ENCODE data around the gene MIP. TPM values are rescaled to one million over a fixed set of nuclear protein-coding genes. Genes with fewer than 3 reads are reported as not detected.
"Not testable (repeated sequence)": the region's sequence is repeated elsewhere in the genome, so short reads cannot be mapped to it uniquely, and the experiment has no call there.

MIP gene
- total and polyA plus RNA-seq, 10 of the 15 experiments (the other 5 are each of a cell fraction or from before 2014, with no cell fraction given) = 0.04 to 0.18 (median 0.11) TPM; not detected in 3

DNA sequence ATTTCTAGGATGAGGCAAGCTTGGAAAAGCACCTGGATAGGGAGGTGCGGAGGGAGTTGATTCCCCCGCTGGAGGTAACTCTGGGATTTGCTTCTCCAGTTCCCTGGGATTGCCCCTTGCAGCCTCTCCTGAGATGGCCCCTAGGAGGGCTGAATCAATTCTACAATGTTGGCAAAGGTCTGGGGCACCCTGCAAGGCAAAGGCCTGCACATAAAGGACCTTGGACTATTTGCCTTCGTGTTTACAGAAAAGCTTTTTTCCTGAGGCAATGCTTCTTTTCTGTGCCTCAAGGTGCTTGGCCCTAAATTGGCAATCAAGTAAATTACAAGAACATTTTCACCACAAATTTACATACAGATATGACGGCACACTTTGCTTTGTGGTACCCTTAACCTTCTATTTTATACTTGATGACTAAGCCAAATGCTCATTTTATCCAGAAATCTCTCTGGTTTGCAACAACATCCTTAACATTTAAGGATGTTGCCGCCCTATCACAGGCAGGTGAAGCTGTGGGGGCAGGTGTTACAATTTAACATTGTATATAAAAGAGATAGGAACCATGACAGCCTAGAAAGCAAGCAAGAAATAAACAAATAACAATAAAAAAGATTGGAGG, 45.5 kb downstream of the MIP start (continued):
- TF ChIP-seq ZNF687 (IDR thresholded peaks at IDR 0.05) (no peak), HDGF (IDR thresholded peaks at IDR 0.05) (no peak)

DNA sequence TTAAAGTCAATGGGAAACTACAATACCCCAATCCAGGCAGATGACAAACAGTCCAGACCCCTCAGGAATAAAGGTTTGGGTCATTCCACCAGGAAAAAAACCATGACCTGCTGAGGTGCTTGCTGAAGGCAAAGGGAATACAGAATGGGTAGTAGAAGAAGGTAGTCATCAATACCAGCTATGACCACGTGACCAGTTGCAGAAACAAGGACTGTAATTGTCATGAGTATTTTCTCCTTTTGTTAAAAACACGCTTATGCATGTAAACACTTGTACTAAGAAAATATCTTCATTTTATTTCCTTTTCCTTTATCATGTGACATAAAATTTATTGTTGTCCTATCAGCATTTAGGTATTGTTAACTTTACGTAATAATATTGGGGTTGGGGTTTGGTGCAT, 50.2 kb downstream of the MIP start:
- BruUV-seq (replicated peaks); H2AFZ ChIP-seq (ENCODE audit: control insufficient read depth, low read depth, low read length); FAIRE-seq; SMC1A ChIA-PET (ENCODE audit: uncharacterized antibody, unreplicated experiment); in situ Hi-C loops (cut with MboI); H3K27ac ChIP-seq (ENCODE audit: control insufficient read depth, insufficient read depth); H3K9ac ChIP-seq (ENCODE audit: control insufficient read depth, insufficient read depth, low read length); H3K36me3 ChIP-seq (ENCODE audit: control insufficient read depth in 2 of 2, insufficient read depth in 2 of 2, low read length in 1 of 2); DNase-seq (ENCODE audit: low read depth, low spot score); POLR2A ChIA-PET; H3K27me3 ChIP-seq (replicated peaks in 1 of 2; ENCODE audit: control insufficient read depth in 2 of 2, insufficient read depth in 2 of 2, low read length in 1 of 2); H4K20me1 ChIP-seq (ENCODE audit: control insufficient read depth, insufficient read depth); intact Hi-C loops (cut with micrococcal nuclease; ENCODE audit: unreplicated experiment); H3K4me1 ChIP-seq (ENCODE audit: control insufficient read depth, insufficient read depth, low read length); H3K4me2 ChIP-seq (ENCODE audit: control insufficient read depth, insufficient read depth); H3K4me3 ChIP-seq; H3K9me3 ChIP-seq (replicated peaks; ENCODE audit: control insufficient read depth, insufficient read depth, low read length); CTCF ChIA-PET; RAD21 ChIA-PET (ENCODE audit: unreplicated experiment); H3K79me2 ChIP-seq (ENCODE audit: control insufficient read depth, insufficient read depth, low read length); ATAC-seq: not testable (repeated sequence)
- WGBS (ENCODE audit: insufficient coverage, insufficient replicate concordance, low lambda C conversion rate, missing lambda C conversion rate) = 63% methylated on average over 3 of the region's 3 CpGs

DNA sequence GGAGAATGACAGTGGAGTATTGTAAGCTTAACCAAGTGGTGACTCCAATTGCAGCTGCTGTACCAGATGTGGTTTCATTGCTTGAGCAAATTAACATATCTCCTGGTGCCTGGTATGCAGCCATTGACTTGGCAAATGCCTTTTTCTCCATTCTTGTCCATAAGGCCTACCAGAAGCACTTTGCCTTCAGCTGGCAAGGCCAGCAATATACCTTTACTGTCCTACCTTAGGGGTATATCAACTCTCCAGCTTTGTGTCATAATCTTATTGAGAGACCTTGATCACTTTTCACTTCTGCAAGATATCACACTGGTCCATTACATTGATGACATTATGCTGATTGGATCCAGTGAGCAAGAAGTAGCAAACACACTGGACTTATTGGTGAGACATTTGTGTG, 52.8 kb downstream of the MIP start:
- H3K79me2 ChIP-seq (ENCODE audit: control insufficient read depth, insufficient read depth, low read length); H3K27me3 ChIP-seq (replicated peaks in 1 of 2; ENCODE audit: control insufficient read depth in 2 of 2, insufficient read depth in 2 of 2, low read length in 1 of 2); in situ Hi-C loops (cut with MboI); H3K9me3 ChIP-seq (replicated peaks; ENCODE audit: control insufficient read depth, insufficient read depth, low read length); H4K20me1 ChIP-seq (ENCODE audit: control insufficient read depth, insufficient read depth); H3K4me3 ChIP-seq; DNase-seq (ENCODE audit: low read depth, low spot score); H3K27ac ChIP-seq (ENCODE audit: control insufficient read depth, insufficient read depth); CTCF ChIA-PET; SMC1A ChIA-PET (ENCODE audit: uncharacterized antibody, unreplicated experiment); H2AFZ ChIP-seq (ENCODE audit: control insufficient read depth, low read depth, low read length); H3K9ac ChIP-seq (ENCODE audit: control insufficient read depth, insufficient read depth, low read length); FAIRE-seq; H3K36me3 ChIP-seq (ENCODE audit: control insufficient read depth in 2 of 2, insufficient read depth in 2 of 2, low read length in 1 of 2); H3K4me1 ChIP-seq (ENCODE audit: control insufficient read depth, insufficient read depth, low read length); H3K4me2 ChIP-seq (ENCODE audit: control insufficient read depth, insufficient read depth); RAD21 ChIA-PET (ENCODE audit: unreplicated experiment); intact Hi-C loops (cut with micrococcal nuclease; ENCODE audit: unreplicated experiment); BruUV-seq (replicated peaks); ATAC-seq: not testable (repeated sequence)
- POLR2A ChIA-PET = interaction anchor here (0.5 kb wide), 1 partner anchor 317 kb away, joined by 3 read pairs; no protein-coding TSS in a partner anchor

DNA sequence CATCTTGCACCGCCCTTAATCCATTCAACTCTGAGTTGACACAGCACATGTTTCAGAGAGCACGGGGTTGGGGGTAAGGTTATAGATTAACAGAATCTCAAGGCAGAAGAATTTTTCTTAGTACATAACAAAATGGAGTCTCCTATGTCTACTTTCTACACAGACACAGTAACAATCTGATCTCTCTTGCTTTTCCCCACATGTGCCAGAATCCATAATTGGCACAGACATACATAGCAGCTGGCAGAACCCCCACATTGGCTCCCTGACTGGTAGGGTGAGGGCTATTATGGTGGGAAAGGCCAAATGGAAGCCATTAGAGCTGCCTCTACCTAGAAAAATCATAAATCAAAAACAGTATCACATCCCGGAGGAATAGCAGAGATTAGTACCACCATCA, 53.3 kb downstream of the MIP start:
- H3K9me3 ChIP-seq (replicated peaks; ENCODE audit: control insufficient read depth, insufficient read depth, low read length); H3K79me2 ChIP-seq (ENCODE audit: control insufficient read depth, insufficient read depth, low read length); H2AFZ ChIP-seq (ENCODE audit: control insufficient read depth, low read depth, low read length); BruUV-seq (replicated peaks); POLR2A ChIA-PET; H3K4me3 ChIP-seq; in situ Hi-C loops (cut with MboI); H3K4me2 ChIP-seq (ENCODE audit: control insufficient read depth, insufficient read depth); H3K27me3 ChIP-seq (replicated peaks in 1 of 2; ENCODE audit: control insufficient read depth in 2 of 2, insufficient read depth in 2 of 2, low read length in 1 of 2); H3K9ac ChIP-seq (ENCODE audit: control insufficient read depth, insufficient read depth, low read length); H3K27ac ChIP-seq (ENCODE audit: control insufficient read depth, insufficient read depth); CTCF ChIA-PET; RAD21 ChIA-PET (ENCODE audit: unreplicated experiment); SMC1A ChIA-PET (ENCODE audit: uncharacterized antibody, unreplicated experiment); H4K20me1 ChIP-seq (ENCODE audit: control insufficient read depth, insufficient read depth); H3K36me3 ChIP-seq (ENCODE audit: control insufficient read depth in 2 of 2, insufficient read depth in 2 of 2, low read length in 1 of 2); ATAC-seq; DNase-seq (ENCODE audit: low read depth, low spot score); intact Hi-C loops (cut with micrococcal nuclease; ENCODE audit: unreplicated experiment); FAIRE-seq; H3K4me1 ChIP-seq (ENCODE audit: control insufficient read depth, insufficient read depth, low read length): not testable (repeated sequence)
- WGBS (ENCODE audit: insufficient coverage, insufficient replicate concordance, low lambda C conversion rate, missing lambda C conversion rate) = 100% methylated on average over 1 of the region's 3 CpGs

All from GM12878 (cell line).